Osteoblast (primary cell): ENCODE results near the gene PHKB. TPM values are rescaled to one million over a fixed set of nuclear protein-coding genes. Genes with fewer than 3 reads are reported as not detected.

ENCODE experiments used
- DNase-seq: peaks from one replicate; pipeline ENCODE4 v3.0.0; 2011; ENCODE audit warnings: low spot score, mixed read lengths; ENCODE audit not compliant: insufficient read length; ENCODE audit errors: missing footprints
- H2AFZ ChIP-seq: 2 replicates; pipeline ENCODE4 v1.6.0; 2011; ENCODE audit warnings: mild to moderate bottlenecking, low read length
- H3K27ac ChIP-seq: 2 replicates; pipeline ENCODE4 v1.5.1; 2011; ENCODE audit warnings: mild to moderate bottlenecking, low read depth, low read length, moderate library complexity
- H3K27me3 ChIP-seq: 2 replicates; pipeline ENCODE4 v1.6.0; 2012; ENCODE audit warnings: mild to moderate bottlenecking, control low read depth, inconsistent platforms, low read length, moderate library complexity; ENCODE audit not compliant: insufficient read depth
- H3K36me3 ChIP-seq: 2 replicates; pipeline ENCODE4 v1.5.1; 2011; ENCODE audit warnings: mild to moderate bottlenecking, low read length, control low read depth, moderate library complexity; ENCODE audit not compliant: insufficient read depth
- H3K4me1 ChIP-seq: 2 replicates; pipeline ENCODE4 v1.5.1; 2011; ENCODE audit warnings: mild to moderate bottlenecking, low read length, control low read depth, moderate library complexity; ENCODE audit not compliant: insufficient read depth
- H3K4me2 ChIP-seq: 2 replicates; pipeline ENCODE4 v1.6.0; 2011; ENCODE audit warnings: mild to moderate bottlenecking, low read length; ENCODE audit not compliant: insufficient read depth
- H3K4me3 ChIP-seq: fragments of 200-600 bp; sonication (generic); 3 replicates; pipeline ENCODE4 v1.5.1; 2012; ENCODE audit warnings: mild to moderate bottlenecking, low read length, inconsistent platforms; ENCODE audit not compliant: insufficient read depth
- H3K79me2 ChIP-seq: 2 replicates; pipeline ENCODE4 v1.6.0; 2012; ENCODE audit warnings: mild to moderate bottlenecking, low read length, control low read depth, inconsistent platforms; ENCODE audit not compliant: insufficient read depth
- H3K9me3 ChIP-seq: 2 replicates; pipeline ENCODE4 v1.5.1; 2011; ENCODE audit warnings: low read depth, low read length, control low read depth
- H4K20me1 ChIP-seq: 2 replicates; pipeline ENCODE4 v1.6.0; 2012; ENCODE audit warnings: mild to moderate bottlenecking, low read length, control low read depth; ENCODE audit not compliant: insufficient read depth
- CTCF ChIP-seq: IDR thresholded peaks from 2 replicates; pipeline ENCODE4 v1.5.1; 2011; ENCODE audit warnings: mild to moderate bottlenecking, low read depth, low read length, moderate library complexity; ENCODE audit errors: extremely low read depth
- total RNA-seq: library from RNA; depleted of rRNA; stranded (reverse); fragments of >200 nt; gene quantifications from 2 replicates; pipeline ENCODE4 v1.2.3, GENCODE V29; 2012

Gene PHKB
- total RNA-seq, 1 donor, result 76.4 TPM

DNA sequence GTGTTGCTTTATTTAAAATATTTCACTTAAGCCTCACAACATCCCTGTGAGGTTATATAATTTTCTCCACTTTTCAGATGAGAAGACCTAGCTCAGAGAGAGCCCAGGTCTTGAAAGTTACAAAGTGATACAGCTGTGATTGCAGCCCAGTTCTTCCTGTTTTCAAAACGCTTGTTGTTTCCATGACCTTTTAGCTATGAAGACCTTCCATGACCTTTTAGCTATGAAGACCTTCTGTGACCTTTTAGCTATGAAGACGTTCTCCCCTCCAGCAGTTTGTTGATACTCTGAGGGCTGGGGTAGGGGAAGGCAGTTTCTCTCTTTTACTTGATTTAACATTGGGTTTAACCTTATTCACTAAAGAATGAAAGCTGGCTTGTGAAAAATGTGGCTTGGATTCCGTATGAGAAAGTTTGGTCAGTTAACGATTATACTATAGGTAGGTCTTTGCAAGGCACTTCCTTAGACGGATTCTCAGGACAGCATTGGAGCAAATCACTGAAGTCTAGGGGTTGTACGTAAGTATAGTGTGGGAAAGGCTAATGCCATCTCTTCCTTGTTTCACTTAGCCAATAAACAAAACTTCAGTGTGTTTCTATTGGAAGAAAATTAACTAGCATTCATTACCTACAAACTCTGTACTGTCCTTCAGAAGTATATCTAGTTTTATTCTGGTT is 20.7 kb downstream of the PHKB start:
- Histone ChIP-seq H3K4me1 (peaks cover 4% of the 10 kb centered on the region), H3K4me3 (no peak overlapping the region), H4K20me1 (peaks cover 8% of the 10 kb centered on the region), H3K27ac (no peak overlapping the region), H3K4me2 (no peak overlapping the region), H3K79me2 (peaks cover 31% of the 10 kb centered on the region), H3K36me3 (no peaks in the 10 kb centered on the region), H3K9me3 (no peaks in the 10 kb centered on the region), H2AFZ (no peak overlapping the region), H3K27me3 (no peaks in the 10 kb centered on the region)
- no peak for TF ChIP-seq CTCF
- DNase-seq, result no peak

DNA sequence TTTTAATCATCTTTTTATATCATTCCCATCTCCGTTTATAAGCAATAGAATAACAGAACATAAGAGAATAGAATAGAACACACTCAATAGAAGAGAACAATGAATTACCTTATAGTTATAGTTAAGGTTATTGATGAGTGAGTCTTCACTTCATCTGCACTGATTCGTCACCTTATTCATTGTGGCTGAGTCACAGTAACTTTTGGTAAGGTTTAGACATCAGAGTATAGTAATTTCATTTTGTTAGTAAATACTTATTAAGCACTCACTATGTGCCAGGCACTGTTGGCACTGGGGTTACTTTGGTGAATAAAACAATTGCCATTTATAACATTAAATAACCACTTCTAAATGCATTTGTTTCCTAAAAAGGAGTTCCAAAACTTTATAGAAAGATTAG is 22.5 kb downstream of the PHKB start:
- H3K9me3 ChIP-seq, result no peaks in the 10 kb centered on the region
- H2AFZ ChIP-seq, result no peak overlapping the region
- no peak for DNase-seq
- H3K27ac ChIP-seq, result no peak overlapping the region
- peaks cover 8% of the 10 kb centered on the region for H4K20me1 ChIP-seq
- no peak overlapping the region for H3K4me2 ChIP-seq
- peaks cover 2% of the 10 kb centered on the region for H3K4me1 ChIP-seq
- H3K4me3 ChIP-seq, result no peak overlapping the region
- no peaks in the 10 kb centered on the region for H3K36me3 ChIP-seq
- TF ChIP-seq CTCF, result no peak
- peaks cover 34% of the 10 kb centered on the region for H3K79me2 ChIP-seq
- H3K27me3 ChIP-seq, result no peaks in the 10 kb centered on the region

GRCh38 chr16:47486856-47487255 is 25.7 kb downstream of the PHKB start:
- Histone ChIP-seq H3K4me1 (peaks cover 2% of the 10 kb centered on the region), H3K4me3 (no peak overlapping the region), H3K9me3 (peaks cover 4% of the 10 kb centered on the region), H2AFZ (no peak overlapping the region), H3K27me3 (no peaks in the 10 kb centered on the region), H3K36me3 (no peaks in the 10 kb centered on the region), H3K27ac (no peak overlapping the region), H3K79me2 (peaks cover 20% of the 10 kb centered on the region), H4K20me1 (peaks cover 6% of the 10 kb centered on the region), H3K4me2 (no peak overlapping the region)
- DNase-seq, result no peak
- TF ChIP-seq CTCF, result no peak

- peaks cover 4% of the 10 kb centered on the region for H3K9me3 ChIP-seq
- no peak overlapping the region for H3K27ac ChIP-seq
- DNase-seq, result no peak
- H3K36me3 ChIP-seq, result no peaks in the 10 kb centered on the region
- TF ChIP-seq CTCF, result no peak
- no peak overlapping the region for H3K4me2 ChIP-seq
- peaks cover 2% of the 10 kb centered on the region for H3K4me1 ChIP-seq
- H3K27me3 ChIP-seq, result no peaks in the 10 kb centered on the region
- H4K20me1 ChIP-seq, result peaks cover 6% of the 10 kb centered on the region
- no peak overlapping the region for H2AFZ ChIP-seq
- H3K79me2 ChIP-seq, result peaks cover 20% of the 10 kb centered on the region
- no peak overlapping the region for H3K4me3 ChIP-seq
Measured at GRCh38 chr16:47488051-47488450, 26.9 kb downstream of the PHKB start.
